ACHN (cell line): ENCODE measurements around the gene C10orf105.

Experiments used
- DNase-seq: peaks from one replicate; pipeline ENCODE4 v3.0.0-alpha.2; 2015
- in situ Hi-C: cut with HindIII; loops from 2 replicates; pipeline ENCODE4 v1.10.0; 2017; ENCODE audit warnings: low sequenced_read_pairs, low pct_ligation_motif_present, low pct_unique_long_range_greater_than_20kb

C10orf105 gene, protein sequence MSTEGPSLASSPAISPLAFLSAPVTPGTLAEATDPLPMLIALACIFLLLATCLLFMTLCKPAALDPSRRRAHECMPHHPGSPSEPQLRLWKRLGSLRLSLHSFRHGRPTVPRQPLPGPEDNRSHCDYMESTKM

DNA sequence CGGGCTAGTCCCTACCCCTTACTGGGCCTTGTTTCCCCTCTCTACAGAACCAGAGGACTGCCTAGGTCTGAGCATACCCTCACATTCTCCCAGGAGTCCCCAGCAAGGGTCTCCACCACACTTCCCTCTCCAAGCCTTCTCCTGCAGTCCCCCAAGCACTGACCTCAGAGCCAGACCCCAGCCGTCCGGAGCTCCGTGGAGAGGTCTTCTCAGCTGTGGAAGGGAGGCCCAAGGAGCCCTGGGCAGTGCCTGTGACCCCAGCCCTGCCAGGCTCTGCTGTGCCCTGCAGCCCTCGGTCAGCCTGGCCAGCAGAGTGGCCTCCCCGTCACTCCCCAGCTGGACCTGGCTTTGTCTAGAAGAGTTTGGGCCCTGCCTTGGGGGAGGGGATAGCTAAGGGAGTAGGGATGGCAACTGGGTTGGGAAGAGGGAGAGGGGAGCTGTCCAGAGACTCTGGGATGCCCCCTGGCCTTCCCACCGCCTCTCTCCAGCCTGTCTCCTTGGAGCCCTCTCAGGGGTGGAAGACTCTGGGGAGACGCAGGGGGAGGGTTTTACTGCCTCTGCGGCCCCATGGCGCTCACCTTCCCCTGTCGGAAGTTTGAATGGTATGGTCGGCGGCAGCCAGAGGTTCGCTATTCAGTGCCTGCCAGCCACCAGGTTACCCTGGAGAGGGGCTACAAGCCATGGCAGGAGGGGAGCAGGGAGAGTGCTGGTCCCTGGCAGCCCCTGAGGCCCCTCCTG lies at the start of gene C10orf105:
Gene C10orf105 (minus strand): TSS at position 315 of the 738 bp plus-strand sequence. CDS start 3,441 bp downstream, outside the sequence.
- in situ Hi-C loops = no loop called here
- DNase-seq = no peak

DNA sequence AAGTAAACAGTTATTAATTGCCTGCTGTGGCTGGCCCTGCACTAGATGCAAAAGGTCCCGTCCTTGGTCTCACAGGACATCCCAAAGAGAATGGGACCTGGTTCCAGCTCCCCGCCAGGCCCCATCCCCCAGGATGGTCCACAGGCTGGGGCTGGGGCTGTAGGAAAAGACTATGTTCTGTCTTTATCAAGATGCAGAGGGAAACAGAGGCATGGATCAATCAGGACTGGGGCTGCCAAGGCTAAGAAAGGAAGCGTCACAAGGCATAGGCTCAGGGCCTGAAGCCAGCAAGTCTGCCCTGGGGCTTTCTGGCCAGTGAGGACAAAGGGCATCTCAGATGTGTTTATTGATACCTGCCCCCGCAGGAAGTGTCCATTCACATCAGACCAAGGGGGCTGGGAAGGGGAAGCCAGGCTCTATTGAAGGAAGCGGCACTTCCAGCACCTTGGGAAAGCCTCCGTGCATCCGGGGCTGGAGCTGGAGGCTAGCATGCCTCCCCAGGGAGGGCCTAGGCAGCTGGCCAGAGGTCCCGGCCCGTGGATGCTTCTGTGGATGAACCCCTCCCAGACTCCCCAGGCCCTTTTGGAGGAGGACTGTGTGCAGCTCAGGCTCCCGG lies 48.0 kb upstream of the C10orf105 start:
- in situ Hi-C loops = no loop called here
- no peak for DNase-seq

DNA sequence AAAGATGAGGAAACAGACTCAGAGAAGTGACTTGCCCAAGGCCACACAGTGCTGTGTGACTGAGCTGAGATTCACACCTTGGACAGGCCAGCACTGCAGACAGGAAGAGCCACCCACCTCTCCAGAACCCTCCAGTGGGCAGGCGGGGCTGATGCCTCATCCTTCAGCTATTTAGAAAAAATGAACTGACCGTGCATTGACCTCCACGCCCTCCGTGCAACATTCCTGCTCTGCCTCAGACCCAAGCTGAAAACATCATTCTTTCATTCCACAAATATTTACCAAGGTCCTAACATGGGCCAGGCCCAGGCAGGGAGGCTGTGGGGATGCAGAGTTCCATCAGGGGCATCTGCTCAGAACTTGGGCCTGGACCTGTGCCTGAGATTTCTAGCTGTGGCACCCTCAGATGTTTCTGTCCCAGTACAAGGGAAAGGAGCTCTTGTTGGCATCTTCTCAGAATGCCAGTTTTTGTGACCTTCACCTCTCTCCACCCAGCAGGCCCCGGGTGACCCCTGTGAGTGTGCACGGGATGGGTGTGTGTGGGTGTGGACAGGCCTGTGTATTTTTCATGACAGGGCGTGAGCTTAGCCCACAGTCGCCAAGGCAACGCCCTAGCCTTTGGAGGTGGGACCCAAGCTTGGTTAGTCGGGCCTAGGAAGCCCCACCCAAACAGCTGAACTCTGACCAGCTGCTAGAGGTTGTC lies 47.3 kb upstream of the C10orf105 start:
- in situ Hi-C loops = no loop called here
- DNase-seq = peak; percentile 99

DNA sequence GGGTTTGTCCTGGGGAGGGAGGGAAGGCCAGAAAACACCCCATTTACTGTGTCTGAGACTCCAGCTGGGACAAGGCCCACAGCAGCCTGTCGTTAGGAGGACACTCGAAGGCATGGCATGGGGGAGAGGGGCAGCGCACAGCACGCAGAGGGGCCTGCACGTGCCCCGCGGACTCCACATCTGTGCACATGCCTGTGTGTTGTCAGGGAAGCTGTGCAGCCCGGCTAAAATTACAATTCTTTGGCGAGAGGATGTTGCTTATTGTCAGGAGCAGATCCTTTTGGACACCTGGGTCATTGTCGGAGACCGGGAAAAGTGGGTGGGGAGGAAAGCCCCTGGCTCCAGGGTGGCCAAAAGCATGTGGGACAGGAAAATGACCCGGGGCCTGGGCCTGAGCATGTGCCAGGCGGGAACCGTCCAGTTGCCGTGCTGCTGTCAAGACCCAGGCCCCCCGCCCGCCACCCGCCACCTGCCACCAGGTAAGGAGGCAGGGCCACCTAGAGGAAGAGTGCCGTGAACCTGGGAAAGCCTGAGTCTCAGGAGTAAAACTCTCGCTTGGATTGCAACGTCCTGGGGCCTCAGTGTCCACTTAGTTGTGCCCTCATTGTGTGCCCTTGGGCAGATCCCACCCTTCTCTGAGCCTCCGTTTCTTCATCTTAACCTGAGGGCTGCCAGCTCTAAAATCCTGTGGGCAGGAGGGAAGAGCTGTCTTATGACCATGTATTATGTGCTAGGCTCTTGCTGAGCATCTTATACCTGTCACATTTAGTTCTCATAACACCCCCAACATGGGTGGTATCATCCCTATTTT lies 46.5 kb upstream of the C10orf105 start:
- no peak for DNase-seq
- in situ Hi-C loops = no loop called here

DNA sequence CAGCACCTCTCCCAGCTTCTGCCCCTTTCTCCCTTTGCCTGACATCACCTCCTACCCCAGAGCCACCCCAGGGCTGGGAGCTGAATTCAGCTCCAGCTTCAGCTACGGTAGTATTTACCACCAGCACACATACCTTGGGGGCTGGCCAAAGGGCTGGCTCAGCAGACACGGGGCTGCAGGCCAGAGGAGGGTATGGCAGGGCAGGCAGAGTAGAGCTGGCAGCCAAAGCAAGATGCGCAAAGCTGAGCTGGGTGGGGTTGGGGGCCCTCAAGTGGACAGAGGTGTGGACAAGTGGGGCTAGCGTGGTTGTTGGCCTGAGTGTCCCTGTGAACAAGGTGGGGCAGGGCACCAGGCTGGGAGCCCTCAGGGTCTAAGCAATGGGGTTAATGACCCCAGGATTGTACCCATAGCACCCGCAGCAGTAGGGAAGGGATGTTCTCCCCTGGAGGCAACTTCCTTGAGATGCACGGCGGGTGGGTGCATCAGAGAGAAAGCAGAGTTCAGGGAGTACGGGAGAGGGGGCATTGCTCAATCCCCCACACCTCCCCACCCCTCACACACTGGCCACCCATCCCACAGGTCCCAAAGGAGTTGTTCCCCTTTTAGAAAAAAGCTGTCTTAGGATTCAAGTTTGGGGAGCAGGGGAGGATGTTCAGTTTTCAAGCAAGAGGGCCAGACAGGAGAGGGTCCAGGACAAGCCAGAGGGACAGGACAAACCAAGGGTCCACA lies 45.8 kb upstream of the C10orf105 start:
- no peak for DNase-seq
- in situ Hi-C loops = no loop called here

DNA sequence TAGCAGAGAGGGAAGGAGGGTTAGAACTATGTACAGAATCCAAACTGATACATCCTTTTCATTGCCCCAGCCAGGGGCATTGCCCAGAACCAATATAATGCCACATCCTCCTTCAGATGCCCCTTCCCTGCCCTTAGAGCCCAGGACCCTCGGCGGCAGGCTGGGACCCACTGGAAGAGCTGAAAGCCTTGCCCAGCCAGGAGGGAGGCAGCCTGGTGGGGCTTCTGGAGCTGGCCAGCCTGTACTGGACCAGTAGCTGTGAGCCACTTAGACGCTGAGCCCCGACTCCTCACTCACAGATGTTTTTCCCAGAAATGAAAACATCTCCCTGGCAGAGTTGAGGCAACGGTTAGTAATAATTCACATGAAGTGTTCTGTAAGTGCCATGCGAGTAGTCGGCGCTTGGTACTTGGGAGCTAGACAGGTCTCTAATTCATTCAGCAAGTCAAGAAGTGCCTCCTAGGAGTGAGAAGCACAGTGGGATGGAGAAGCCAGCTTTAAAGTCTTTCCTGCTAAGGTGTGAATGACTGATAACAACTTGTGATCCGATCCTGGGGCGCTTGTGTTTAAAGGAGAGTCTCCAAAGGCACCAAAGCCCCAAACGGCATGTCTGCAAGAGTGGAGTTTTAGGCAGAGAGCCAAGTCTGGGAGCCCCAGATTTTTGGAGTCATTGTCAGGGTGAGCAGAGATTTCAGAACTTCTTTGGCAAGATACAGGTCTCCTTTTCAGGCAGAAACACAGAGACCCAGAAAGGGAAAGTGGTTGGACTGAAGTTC lies 44.0 kb upstream of the C10orf105 start:
- no peak for DNase-seq
- in situ Hi-C loops = no loop called here

DNA sequence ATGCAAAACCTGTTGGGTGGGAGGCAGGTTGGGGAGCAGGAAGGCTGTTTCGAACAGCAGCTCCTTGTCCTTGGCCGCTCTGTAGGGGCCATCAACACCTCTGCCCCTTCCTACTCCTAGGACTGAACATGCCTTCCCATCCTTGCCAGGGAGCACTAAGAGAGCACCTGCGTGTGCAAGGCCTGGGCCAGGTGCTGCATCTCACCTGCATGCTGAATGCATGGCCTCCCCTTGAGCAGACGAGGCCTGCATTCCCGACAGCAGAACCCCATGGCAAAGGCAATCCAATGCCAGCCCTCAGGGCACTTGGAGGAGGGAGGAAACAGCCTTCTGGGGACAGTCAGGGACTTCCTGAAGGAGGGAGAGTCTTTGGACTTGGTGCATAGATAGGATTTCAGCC lies 42.7 kb upstream of the C10orf105 start:
- DNase-seq = no peak
- in situ Hi-C loops = no loop called here

DNA sequence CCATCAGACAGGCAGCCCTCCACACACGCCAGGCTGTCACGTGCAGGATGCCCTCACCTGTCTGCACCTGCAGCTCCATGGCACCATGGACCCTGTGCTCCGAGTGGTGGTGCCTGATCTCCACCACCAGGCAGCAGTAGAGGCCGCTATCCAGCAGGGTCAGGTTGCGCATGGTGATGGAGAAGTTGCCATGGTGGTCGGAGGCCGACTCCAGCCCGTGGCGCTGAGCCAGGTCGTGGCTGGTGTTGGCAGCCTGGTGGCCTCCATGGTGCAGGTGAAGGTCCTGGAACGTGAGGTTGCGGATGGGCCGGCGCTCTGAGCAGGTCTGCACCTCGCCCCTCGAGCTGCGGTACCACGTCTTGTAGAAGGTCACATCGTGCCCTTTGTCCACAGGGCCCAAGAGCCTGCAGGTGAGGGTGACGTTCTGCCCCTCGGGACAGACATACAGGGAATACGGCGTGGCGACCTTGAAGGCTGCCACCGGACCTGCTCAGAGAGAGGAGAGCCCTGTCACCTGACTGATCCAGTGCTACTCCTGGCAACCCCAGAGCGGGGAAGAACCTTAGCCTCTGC lies 42.0 kb upstream of the C10orf105 start:
- DNase-seq = no peak
- in situ Hi-C loops = no loop called here

DNA sequence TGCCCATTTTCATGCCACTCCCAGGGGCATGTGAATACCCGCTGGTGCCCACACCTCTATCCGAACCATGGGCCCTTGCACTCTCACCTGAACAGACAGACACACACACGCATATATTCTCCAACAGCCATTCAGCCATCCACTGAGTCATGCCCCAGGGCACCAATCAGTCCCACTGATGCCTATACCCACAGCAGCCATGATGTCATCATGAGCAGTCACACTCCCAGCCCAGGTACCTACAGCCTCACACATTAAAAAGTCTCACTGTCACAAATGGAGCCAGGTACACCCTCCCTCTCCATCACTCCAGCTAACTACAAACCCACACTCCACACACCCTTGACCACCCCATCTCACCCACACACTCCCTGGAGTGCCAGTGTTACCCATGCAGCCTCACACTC lies 41.5 kb upstream of the C10orf105 start:
- DNase-seq = no peak
- in situ Hi-C loops = no loop called here

DNA sequence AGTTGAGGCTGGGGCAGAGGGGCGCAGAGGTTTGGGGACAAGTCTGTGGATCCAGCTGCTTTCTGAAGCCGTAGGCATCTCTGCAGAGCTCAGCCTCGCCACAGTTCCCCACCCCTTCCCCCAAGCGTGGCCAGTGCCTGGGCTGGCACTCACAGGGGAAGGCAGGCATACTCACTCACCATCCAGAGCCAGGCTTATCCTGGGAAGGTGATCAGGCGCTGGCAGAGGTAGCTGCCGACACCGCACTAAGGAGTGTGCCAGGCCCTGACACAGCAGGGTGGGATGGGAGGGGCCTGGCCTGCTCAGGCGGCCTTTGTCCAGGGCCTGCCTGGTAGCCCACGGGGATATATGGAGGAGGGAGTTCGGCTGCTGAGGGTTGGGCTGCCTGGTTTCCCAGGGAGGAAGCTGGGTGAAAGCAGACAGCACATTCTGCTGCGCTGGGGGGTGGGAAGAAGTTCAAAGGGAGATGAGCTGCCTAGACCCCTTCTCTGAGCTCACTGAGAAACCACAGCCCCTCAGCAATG lies 37.9 kb upstream of the C10orf105 start:
- in situ Hi-C loops = no loop called here
- no peak for DNase-seq

DNA sequence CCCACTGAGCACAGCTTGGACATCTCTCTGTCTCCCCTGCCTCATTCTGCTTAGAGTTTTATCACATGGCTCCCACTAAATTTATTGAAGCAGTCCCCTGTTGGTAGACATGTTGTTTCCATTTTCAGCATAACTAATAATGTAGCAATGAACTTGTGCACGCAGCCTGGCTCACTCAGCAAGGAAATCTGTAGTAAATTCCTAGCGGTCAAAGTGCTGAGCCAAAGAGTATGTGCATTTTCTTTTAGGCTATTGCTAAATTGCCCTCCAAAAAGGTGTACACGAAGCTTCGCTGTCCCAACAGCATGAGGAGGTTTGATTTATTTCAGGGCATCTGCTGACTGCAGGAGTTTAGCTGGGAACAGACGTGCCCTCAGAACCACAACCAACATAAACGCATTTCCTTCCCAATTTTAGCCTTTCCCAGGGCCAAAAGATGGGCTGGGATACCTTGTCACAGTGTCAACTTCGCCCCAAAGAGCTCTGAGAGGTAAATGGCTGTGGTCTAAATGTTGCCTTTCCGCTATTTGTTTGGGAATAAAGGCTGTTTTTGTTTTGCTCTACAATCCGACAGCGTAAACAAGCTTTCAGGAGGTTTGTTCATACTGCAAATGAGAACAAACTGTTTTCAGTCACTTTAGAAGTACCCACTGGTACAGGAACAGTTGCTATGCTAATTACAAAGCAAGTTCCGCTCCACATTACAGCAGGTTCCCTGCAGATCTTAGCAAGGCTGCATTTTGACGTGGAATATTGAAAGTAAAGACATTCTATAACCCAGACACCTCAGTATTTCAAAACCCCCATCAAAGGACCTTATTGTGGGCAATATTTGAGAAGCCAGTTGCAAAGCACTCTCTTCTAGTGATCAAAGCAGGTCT lies 37.0 kb upstream of the C10orf105 start:
- DNase-seq = no peak
- in situ Hi-C loops = no loop called here

DNA sequence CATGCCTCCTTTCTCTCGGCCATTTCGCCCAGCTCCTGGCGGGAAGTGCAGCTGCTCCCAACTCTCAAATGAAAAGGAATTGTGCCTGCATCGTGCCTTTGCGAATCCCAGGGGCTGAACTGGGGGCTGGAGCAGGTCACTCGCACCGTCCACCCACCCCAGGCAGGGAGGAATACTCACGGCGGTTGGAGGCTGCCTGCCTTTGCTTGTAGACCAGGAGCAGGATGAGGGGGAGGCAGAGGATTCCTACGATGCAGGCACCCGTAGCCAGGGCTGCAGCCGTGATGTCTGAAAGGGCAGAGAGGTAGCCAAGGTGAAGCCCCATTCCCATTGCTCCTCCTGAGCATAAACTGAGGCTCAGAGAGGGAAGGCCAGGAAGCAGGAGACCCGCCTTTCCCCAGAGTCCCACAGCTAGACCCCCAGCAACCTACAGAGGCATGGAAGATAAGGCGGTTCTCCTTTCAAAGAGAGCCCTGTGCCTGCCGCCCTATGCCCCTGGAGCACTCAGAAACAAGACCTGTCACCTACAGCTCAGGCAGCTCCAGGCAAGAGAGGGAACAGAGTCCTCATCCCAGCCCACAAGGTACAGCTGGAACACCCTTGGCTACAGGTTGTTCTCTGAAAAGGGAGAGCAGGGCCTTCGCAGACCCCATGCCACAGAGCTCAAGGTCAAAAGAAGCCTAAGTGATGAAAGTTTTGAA lies 35.8 kb upstream of the C10orf105 start:
- in situ Hi-C loops = no loop called here
- DNase-seq = no peak

DNA sequence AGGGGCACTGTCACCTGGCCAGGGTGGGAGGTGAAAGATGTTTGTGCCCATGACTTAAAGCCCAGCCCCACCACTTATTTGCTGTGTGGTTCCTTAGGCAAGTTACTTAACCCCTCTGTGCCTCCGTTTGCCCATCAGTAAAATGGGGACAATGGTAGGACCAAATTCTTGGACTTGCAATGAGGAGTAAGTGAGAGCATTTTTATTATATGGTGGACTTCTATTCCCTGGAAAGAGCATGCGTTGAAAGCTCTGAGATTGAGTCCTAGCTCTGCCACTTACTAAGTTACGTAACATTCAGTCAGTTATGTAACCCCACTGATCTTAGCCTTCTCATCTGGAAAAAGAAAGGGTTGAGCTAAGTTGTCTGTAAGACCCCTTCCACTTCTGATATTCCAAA lies 35.0 kb upstream of the C10orf105 start:
- in situ Hi-C loops = no loop called here
- DNase-seq = no peak

DNA sequence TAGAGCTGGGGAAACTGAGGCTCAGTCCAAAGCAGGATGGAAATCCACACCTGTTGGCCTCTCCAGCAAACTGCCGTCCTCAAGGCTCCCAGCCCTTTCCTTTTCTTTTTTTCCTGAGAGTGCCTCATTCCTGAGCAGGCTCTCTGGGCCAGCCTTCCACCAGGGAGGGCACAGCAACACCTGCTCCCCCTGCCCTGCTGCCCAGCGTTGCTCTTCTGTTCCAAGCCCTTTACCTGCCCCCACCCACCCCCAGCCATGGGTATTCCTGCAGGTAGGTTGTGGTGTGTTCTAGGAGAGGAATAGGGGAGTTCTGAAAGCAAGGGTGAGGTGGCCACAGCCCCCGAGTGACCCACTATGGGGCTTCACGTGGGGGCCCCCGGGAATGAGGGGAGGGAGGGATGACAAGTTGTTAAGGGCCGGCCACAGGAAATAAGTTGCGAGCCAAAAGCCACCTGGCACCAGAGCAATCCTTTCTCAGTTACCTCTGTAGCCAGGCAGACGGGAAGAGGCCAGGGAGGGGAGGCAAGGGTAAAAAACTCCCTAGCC lies 34.5 kb upstream of the C10orf105 start:
- in situ Hi-C loops = no loop called here
- DNase-seq = no peak
